Vagina (tissue), 2 donors: Measurements from ENCODE around the gene AZU1. TPM values are rescaled to one million over a fixed set of nuclear protein-coding genes. Genes with fewer than 3 reads are reported as not detected.

Experiments
- DNase-seq, 2 donors: peaks; one replicate each; pipeline ENCODE4 v3.0.0-alpha.2; 2017; ENCODE audit errors: extremely low spot score in 2 of 2
- H3K27ac ChIP-seq: fragments of 200-600 bp; sonication (generic); one replicate; pipeline ENCODE4 v1.5.1; 2019
- H3K27me3 ChIP-seq: fragments of 200-600 bp; sonication (generic); one replicate; pipeline ENCODE4 v1.5.1; 2019
- H3K36me3 ChIP-seq, 2 donors: fragments of 200-600 bp; sonication (generic); one replicate each; pipeline ENCODE4 v1.5.1; 2017 to 2019
- H3K4me1 ChIP-seq: fragments of 200-600 bp; sonication (generic); one replicate; pipeline ENCODE4 v1.5.1; 2019
- H3K4me3 ChIP-seq, 2 donors: fragments of 200-600 bp; sonication (generic); 1 replicate in 1 of 2; 2 replicates in 1 of 2; pipeline ENCODE4 v1.5.1; 2016 to 2019
- H3K9me3 ChIP-seq: fragments of 200-600 bp; sonication (generic); one replicate; pipeline ENCODE4 v1.5.1; 2019
- CTCF ChIP-seq, 3 experiments: fragments of 450-650 bp in 2 of 3; fragments of 200-600 bp in 1 of 3; sonication (generic) in 1 of 3; IDR thresholded peaks; one replicate each; pipeline ENCODE4 v1.5.1; 2017 to 2019; ENCODE audit warnings: antibody characterized with exemption in 3 of 3, mild to moderate bottlenecking in 2 of 3, moderate library complexity in 2 of 3
- POLR2A ChIP-seq, 2 donors: fragments of 450-650 bp; IDR thresholded peaks; one replicate each; pipeline ENCODE4 v1.6.1; 2017; ENCODE audit warnings: antibody characterized with exemption in 2 of 2, mild to moderate bottlenecking in 2 of 2, moderate library complexity in 2 of 2
- POLR2AphosphoS5 ChIP-seq, 2 donors: sonication (generic); formaldehyde crosslinking; IDR thresholded peaks; one replicate each; pipeline ENCODE4 v1.9.0; 2017; ENCODE audit warnings: antibody characterized with exemption in 2 of 2, mild to moderate bottlenecking in 2 of 2, low read depth in 1 of 2; ENCODE audit not compliant: insufficient read depth in 1 of 2
- intact Hi-C: fragments of 100-400 bp; cut with DNase I; formaldehyde crosslinking; loops from one replicate; pipeline ENCODE4 v1.15.1; 2023
- microRNA counts, 2 donors: library from miRNA; unstranded; fragments of <30 nt; microRNA quantifications; one replicate each; lab custom pipeline; 2016 to 2017
- microRNA-seq: library from miRNA; unstranded; fragments of <30 nt; microRNA quantifications from one replicate; pipeline ENCODE4, GENCODE V29; 2017; ENCODE audit warnings: borderline number of aligned reads, borderline replicate concordance
- small RNA-seq: library from RNA; depleted of rRNA; stranded (forward); fragments of <200 nt; gene quantifications from one replicate; pipeline ENCODE3, GENCODE V24; 2016
- total RNA-seq: library from RNA; depleted of rRNA; stranded (reverse); fragments of >200 nt; gene quantifications from one replicate; pipeline ENCODE4 v1.2.3, GENCODE V29; 2016

Gene AZU1
- total RNA-seq, 1 donor from 2014 or later: not detected

- no peak for DNase-seq
- intact Hi-C loops: no loop called here
- Histone ChIP-seq H3K4me3 (no peak overlapping the region), H3K36me3 (peaks cover 3 to 72% of the 10 kb centered on the region in 2 donors), H3K4me1 (no peaks in the 10 kb centered on the region), H3K9me3 (no peaks in the 10 kb centered on the region), H3K27ac (no peak overlapping the region), H3K27me3 (no peaks in the 10 kb centered on the region)
- no peak for TF ChIP-seq CTCF (IDR thresholded peaks at IDR 0.05)
- TF ChIP-seq POLR2A (IDR thresholded peaks at IDR 0.05): no peak
- no peak for TF ChIP-seq POLR2AphosphoS5 (IDR thresholded peaks at IDR 0.05; ENCODE audit: insufficient read depth in 1 of 2, low read depth in 1 of 2)
Observed at GRCh38 chr19:879711-880438, 52.2 kb downstream of the AZU1 start.

MicroRNAs within 50 kb of the gene (microRNA counts, 767-probe panel; counts per million panel counts)
- 238 to 261 counts per million in 2 donors for microRNA hsa-miR-3187-3p (lab: Ali Mortazavi, UCI)

Small RNA genes lying within 50 kb of the gene (microRNA-seq; reads per million reads assigned to microRNA genes)
- gene MIR3187 (not detected), gene MIR4745 (not detected)

Small RNA genes lying within 50 kb of the gene (small RNA-seq; reads per million reads assigned to genes)
- gene MIR3187: not detected

Other genes starting within 250 kb of the AZU1 start
- 0.25 TPM for gene HCN2, start 238.0 kb upstream of the AZU1 start, total RNA-seq
- gene POLRMT, start 194.3 kb upstream of the AZU1 start, total RNA-seq: 33.9 TPM
- gene FGF22, start 188.0 kb upstream of the AZU1 start, total RNA-seq: not detected
- 68.0 TPM for gene RNF126, start 164.6 kb upstream of the AZU1 start, total RNA-seq
- 129 TPM for gene FSTL3, start 151.4 kb upstream of the AZU1 start, total RNA-seq
- not detected for gene PRSS57, start 132.4 kb upstream of the AZU1 start, total RNA-seq
- 40.0 TPM for gene PALM, start 118.9 kb upstream of the AZU1 start, total RNA-seq
- gene MISP, start 76.7 kb upstream of the AZU1 start, total RNA-seq: 0.49 TPM
- gene PTBP1, start 30.4 kb upstream of the AZU1 start, total RNA-seq: 230 TPM
- not detected for gene PLPPR3, start 5.9 kb upstream of the AZU1 start, total RNA-seq
- gene PRTN3, start 13.2 kb downstream of the AZU1 start, total RNA-seq: not detected
- not detected for gene ELANE, start 24.5 kb downstream of the AZU1 start, total RNA-seq
- 2,325 TPM for gene CFD, start 31.8 kb downstream of the AZU1 start, total RNA-seq
- gene MED16, start 65.3 kb downstream of the AZU1 start, total RNA-seq: 46.9 TPM
- gene RNU6-9, start 65.6 kb downstream of the AZU1 start, total RNA-seq: not detected
- gene R3HDM4, start 85.4 kb downstream of the AZU1 start, total RNA-seq: 41.3 TPM
- gene KISS1R, start 89.5 kb downstream of the AZU1 start, total RNA-seq: not detected
- 10.3 TPM for gene ARID3A, start 98.2 kb downstream of the AZU1 start, total RNA-seq
- gene WDR18, start 156.5 kb downstream of the AZU1 start, total RNA-seq: 66.8 TPM
- not detected for gene GRIN3B, start 172.6 kb downstream of the AZU1 start, total RNA-seq
- gene TMEM259, start 193.3 kb downstream of the AZU1 start, total RNA-seq: 130 TPM
- gene RNU6-2, start 193.7 kb downstream of the AZU1 start, total RNA-seq: not detected
- gene CNN2, start 198.8 kb downstream of the AZU1 start, total RNA-seq: 76.1 TPM
- gene ABCA7, start 212.3 kb downstream of the AZU1 start, total RNA-seq: 29.5 TPM
- 36.8 TPM for gene ARHGAP45, start 239.3 kb downstream of the AZU1 start, total RNA-seq